ENCODE measurements around the gene CPAMD8. TPM values are rescaled to one million over a fixed set of nuclear protein-coding genes. Genes with fewer than 3 reads are reported as not detected.

Gene CPAMD8
- total and polyA plus RNA-seq, 10 of the 15 experiments (the other 5 are each of a cell fraction or from before 2014, with no cell fraction given) = 0.12 to 0.97 (median 0.25) TPM; not detected in 3

- ChIA-PET POLR2A (no interaction called here), RAD21 (ENCODE audit: unreplicated experiment) (no interaction called here), SMC1A (ENCODE audit: uncharacterized antibody, unreplicated experiment) (no interaction called here), CTCF (no interaction called here)
- intact Hi-C loops (cut with micrococcal nuclease; ENCODE audit: unreplicated experiment) (no loop called here), in situ Hi-C loops (cut with MboI) (no loop called here)
- H3K36me3 ChIP-seq (ENCODE audit: control insufficient read depth in 2 of 2, insufficient read depth in 2 of 2, low read length in 1 of 2) = no peaks in the 10 kb centered on the region
- no peaks in the 10 kb centered on the region for H4K20me1 ChIP-seq (ENCODE audit: control insufficient read depth, insufficient read depth)
- H3K9ac ChIP-seq (ENCODE audit: control insufficient read depth, insufficient read depth, low read length) = no peak overlapping the region
- FAIRE-seq (no peak), DNase-seq (ENCODE audit: low read depth, low spot score) (no peak), ATAC-seq (no peak)
- H3K4me3 ChIP-seq = no peak overlapping the region
- H3K27me3 ChIP-seq (replicated peaks in 1 of 2; ENCODE audit: control insufficient read depth in 2 of 2, insufficient read depth in 2 of 2, low read length in 1 of 2) = no peaks in the 10 kb centered on the region
- H3K79me2 ChIP-seq (ENCODE audit: control insufficient read depth, insufficient read depth, low read length) = no peaks in the 10 kb centered on the region
- 78% methylated on average over 15 of the region's 16 CpGs for WGBS (ENCODE audit: insufficient coverage, insufficient replicate concordance, low lambda C conversion rate, missing lambda C conversion rate)
- no peaks in the 10 kb centered on the region for H3K4me1 ChIP-seq (ENCODE audit: control insufficient read depth, insufficient read depth, low read length)
- TF ChIP-seq SUZ12 (IDR thresholded peaks at IDR 0.05; ENCODE audit: unreplicated experiment) (no peak), ZBTB4 (CRISPR knock-in tag; IDR thresholded peaks at IDR 0.05) (no peak)
- no peak overlapping the region for H3K4me2 ChIP-seq (ENCODE audit: control insufficient read depth, insufficient read depth)
- BruUV-seq (replicated peaks) = no TSS peak
- H3K27ac ChIP-seq (ENCODE audit: control insufficient read depth, insufficient read depth) = no peak overlapping the region
- no peaks in the 10 kb centered on the region; the same call in 2 of the 3 replicates for H3K9me3 ChIP-seq (replicated peaks; ENCODE audit: control insufficient read depth, insufficient read depth, low read length)
- H2AFZ ChIP-seq (ENCODE audit: control insufficient read depth, low read depth, low read length) = no peak overlapping the region
Measured at GRCh38 chr19:17011485-17011884, 15.1 kb downstream of the CPAMD8 start.

GRCh38 chr19:17006579-17006978, 20.0 kb downstream of the CPAMD8 start:
- BruUV-seq (replicated peaks) = no TSS peak
- Histone ChIP-seq H3K9ac (ENCODE audit: control insufficient read depth, insufficient read depth, low read length) (no peak overlapping the region), H3K4me2 (ENCODE audit: control insufficient read depth, insufficient read depth) (no peak overlapping the region), H3K9me3 (replicated peaks; ENCODE audit: control insufficient read depth, insufficient read depth, low read length) (no peaks in the 10 kb centered on the region; the same call in 2 of the 3 replicates), H3K36me3 (ENCODE audit: control insufficient read depth in 2 of 2, insufficient read depth in 2 of 2, low read length in 1 of 2) (no peaks in the 10 kb centered on the region), H2AFZ (ENCODE audit: control insufficient read depth, low read depth, low read length) (no peak overlapping the region), H3K79me2 (ENCODE audit: control insufficient read depth, insufficient read depth, low read length) (no peaks in the 10 kb centered on the region), H4K20me1 (ENCODE audit: control insufficient read depth, insufficient read depth) (no peaks in the 10 kb centered on the region), H3K27me3 (replicated peaks in 1 of 2; ENCODE audit: control insufficient read depth in 2 of 2, insufficient read depth in 2 of 2, low read length in 1 of 2) (no peaks in the 10 kb centered on the region), H3K27ac (ENCODE audit: control insufficient read depth, insufficient read depth) (no peak overlapping the region), H3K4me1 (ENCODE audit: control insufficient read depth, insufficient read depth, low read length) (no peaks in the 10 kb centered on the region), H3K4me3 (no peak overlapping the region)
- WGBS (ENCODE audit: insufficient coverage, insufficient replicate concordance, low lambda C conversion rate, missing lambda C conversion rate) = 0% methylated on average over 3 of the region's 3 CpGs
- ChIA-PET SMC1A (ENCODE audit: uncharacterized antibody, unreplicated experiment) (interaction anchor here (0.5 kb wide), 1 partner anchor 714 kb away, joined by 3 read pairs; no protein-coding TSS in a partner anchor), POLR2A (no interaction called here), CTCF (interaction anchor here (0.6 kb wide), 1 partner anchor 218 kb away, joined by 3 read pairs; no protein-coding TSS in a partner anchor), RAD21 (ENCODE audit: unreplicated experiment) (no interaction called here)
- in situ Hi-C loops (cut with MboI) = no loop called here
- intact Hi-C loops (cut with micrococcal nuclease; ENCODE audit: unreplicated experiment) = no loop called here
- ATAC-seq (no peak), DNase-seq (ENCODE audit: low read depth, low spot score) (no peak), FAIRE-seq (no peak)
- no peak for TF ChIP-seq IKZF1 (conservative IDR thresholded peaks at IDR 0.05)
- no peak for TF ChIP-seq ETV6 (conservative IDR thresholded peaks at IDR 0.05 in 1 of 2, IDR thresholded peaks at IDR 0.05 in 1 of 2; ENCODE audit: borderline replicate concordance in 1 of 2, low read depth in 1 of 2)
- no peak for TF ChIP-seq ESRRA (IDR thresholded peaks at IDR 0.05; ENCODE audit: low read length)
- TF ChIP-seq ZBTB11 (CRISPR knock-in tag; IDR thresholded peaks at IDR 0.05) = no peak
- TF ChIP-seq PBX3 (IDR thresholded peaks at IDR 0.05; ENCODE audit: insufficient replicate concordance, low read depth, low read length) = no peak
- TF ChIP-seq MXI1 (IDR thresholded peaks at IDR 0.05; ENCODE audit: low read depth, low read length) = no peak

Data from GM12878 (cell line).